Endothelial cell of umbilical vein (primary cell): ENCODE data around the gene VAV2.

ENCODE experiments used
- EZH2 ChIP-seq: IDR thresholded peaks from 2 replicates; pipeline ENCODE4 v1.6.1; 2012; ENCODE audit warnings: borderline replicate concordance, low read depth, mild to moderate bottlenecking, moderate library complexity, low read length, inconsistent platforms; ENCODE audit not compliant: severe bottlenecking
- FOS ChIP-seq: IDR thresholded peaks from 2 replicates; pipeline ENCODE4 v1.6.1; 2011; ENCODE audit warnings: mild to moderate bottlenecking, low read length, moderate library complexity, borderline replicate concordance; ENCODE audit not compliant: insufficient read depth
- JUN ChIP-seq: IDR thresholded peaks from 2 replicates; pipeline ENCODE4 v1.6.1; 2011; ENCODE audit warnings: borderline replicate concordance, low read depth; ENCODE audit not compliant: insufficient read length, insufficient read depth
- MYC ChIP-seq: IDR thresholded peaks from one replicate; pipeline ENCODE4 v1.6.1; 2011; ENCODE audit warnings: mild to moderate bottlenecking, low read depth, low read length
- POLR2A ChIP-seq: IDR thresholded peaks from 2 replicates; pipeline ENCODE4 v1.6.1; 2012; ENCODE audit warnings: low read depth, mild to moderate bottlenecking, control low read depth, low read length
- POLR2AphosphoS5 ChIP-seq: IDR thresholded peaks from 2 replicates; pipeline ENCODE4 v1.6.1; 2012; ENCODE audit warnings: low read depth, mild to moderate bottlenecking, control low read depth, low read length, moderate library complexity; ENCODE audit not compliant: insufficient read depth
- TF ChIP-seq, protein P1 (sequence below), 2 donors: IDR thresholded peaks; 1 replicate in 1 of 2; 2 replicates in 1 of 2; pipeline ENCODE4 v1.5.1; 2011; ENCODE audit warnings: low read length in 2 of 2, mild to moderate bottlenecking in 2 of 2, moderate library complexity in 2 of 2, control low read depth in 1 of 2, inconsistent platforms in 1 of 2, low read depth in 1 of 2; ENCODE audit not compliant: insufficient read depth in 1 of 2; ENCODE audit errors: extremely low read depth in 1 of 2
- TF ChIP-seq, protein P2 (sequence below): IDR thresholded peaks from 2 replicates; pipeline ENCODE4 v1.6.1; 2011; ENCODE audit not compliant: insufficient read depth, insufficient read length

DNA sequence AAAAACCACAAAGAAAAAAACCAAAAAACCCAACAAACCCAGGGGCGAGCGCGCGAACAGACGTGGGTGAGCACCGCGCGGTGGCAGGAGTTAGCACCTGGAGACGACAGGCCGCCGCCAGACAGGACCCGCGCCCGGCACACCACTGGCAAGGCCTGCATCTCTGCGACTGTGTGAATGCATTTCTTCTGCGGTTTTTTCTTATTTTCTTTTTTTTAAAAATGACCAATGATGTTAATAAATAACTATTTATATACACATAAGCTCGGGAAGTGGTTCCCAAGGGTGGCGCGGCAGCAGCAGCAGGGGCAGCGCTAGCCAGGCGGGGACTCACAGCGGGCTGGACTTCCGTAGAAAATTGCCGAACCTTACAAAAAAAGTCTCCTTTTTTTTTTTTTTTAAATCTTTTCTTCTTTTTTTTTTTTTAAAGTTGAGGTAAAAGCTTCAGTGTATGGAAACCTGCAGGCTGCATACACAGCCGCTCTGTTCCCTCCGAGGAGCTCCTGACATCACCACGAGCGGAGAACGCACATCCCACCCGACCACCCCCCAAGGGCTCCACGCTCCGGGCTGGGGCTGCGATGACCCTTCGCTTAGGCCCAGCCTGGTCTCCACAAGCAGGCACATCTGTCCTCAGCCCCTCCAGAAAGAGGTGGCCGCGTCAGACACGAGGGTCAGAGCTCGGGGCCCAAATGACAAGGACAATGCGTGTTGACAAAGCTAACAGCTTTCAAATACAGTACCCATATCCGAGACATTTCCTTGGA, 40.5 kb upstream of the VAV2 start:
- TF ChIP-seq POLR2AphosphoS5 (no peak), POLR2A (no peak), EZH2 (no peak), JUN (no peak), FOS (no peak), MYC (no peak)
- TF ChIP-seq, protein P1, sequence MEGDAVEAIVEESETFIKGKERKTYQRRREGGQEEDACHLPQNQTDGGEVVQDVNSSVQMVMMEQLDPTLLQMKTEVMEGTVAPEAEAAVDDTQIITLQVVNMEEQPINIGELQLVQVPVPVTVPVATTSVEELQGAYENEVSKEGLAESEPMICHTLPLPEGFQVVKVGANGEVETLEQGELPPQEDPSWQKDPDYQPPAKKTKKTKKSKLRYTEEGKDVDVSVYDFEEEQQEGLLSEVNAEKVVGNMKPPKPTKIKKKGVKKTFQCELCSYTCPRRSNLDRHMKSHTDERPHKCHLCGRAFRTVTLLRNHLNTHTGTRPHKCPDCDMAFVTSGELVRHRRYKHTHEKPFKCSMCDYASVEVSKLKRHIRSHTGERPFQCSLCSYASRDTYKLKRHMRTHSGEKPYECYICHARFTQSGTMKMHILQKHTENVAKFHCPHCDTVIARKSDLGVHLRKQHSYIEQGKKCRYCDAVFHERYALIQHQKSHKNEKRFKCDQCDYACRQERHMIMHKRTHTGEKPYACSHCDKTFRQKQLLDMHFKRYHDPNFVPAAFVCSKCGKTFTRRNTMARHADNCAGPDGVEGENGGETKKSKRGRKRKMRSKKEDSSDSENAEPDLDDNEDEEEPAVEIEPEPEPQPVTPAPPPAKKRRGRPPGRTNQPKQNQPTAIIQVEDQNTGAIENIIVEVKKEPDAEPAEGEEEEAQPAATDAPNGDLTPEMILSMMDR (IDR thresholded peaks at IDR 0.05; ENCODE audit: extremely low read depth in 1 of 2, insufficient read depth in 1 of 2, low read depth in 1 of 2, low read length in 2 of 2) = no peak
- TF ChIP-seq, protein P2, sequence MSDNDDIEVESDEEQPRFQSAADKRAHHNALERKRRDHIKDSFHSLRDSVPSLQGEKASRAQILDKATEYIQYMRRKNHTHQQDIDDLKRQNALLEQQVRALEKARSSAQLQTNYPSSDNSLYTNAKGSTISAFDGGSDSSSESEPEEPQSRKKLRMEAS = no peak
